Mucosa of descending colon (tissue), 3 donors: ENCODE data around the gene SUB1. TPM values are rescaled to one million over a fixed set of nuclear protein-coding genes. Genes with fewer than 3 reads are reported as not detected.
"Not testable (repeated sequence)": the region's sequence is repeated elsewhere in the genome, so short reads cannot be mapped to it uniquely, and the experiment has no call there.

Source experiments
- ATAC-seq: fragments of 200-7000 bp; cut with Tn5 transposase; one replicate; pipeline ENCODE4 v1.9.1; 2020; ENCODE audit warnings: mild to moderate bottlenecking, moderate library complexity
- DNase-seq, 3 donors: peaks; one replicate each; pipeline ENCODE4 v3.0.0-alpha.2; 2020
- H3K36me3 ChIP-seq: fragments of 200-600 bp; one replicate; pipeline ENCODE4 v1.8.0; 2021; ENCODE audit warnings: low read depth, mild to moderate bottlenecking
- H3K4me1 ChIP-seq: fragments of 200-600 bp; one replicate; pipeline ENCODE4 v1.8.0; 2021; ENCODE audit warnings: low read depth, mild to moderate bottlenecking
- H3K4me3 ChIP-seq: fragments of 200-600 bp; one replicate; pipeline ENCODE4 v1.8.0; 2021; ENCODE audit warnings: mild to moderate bottlenecking
- H3K9me3 ChIP-seq: fragments of 200-600 bp; one replicate; pipeline ENCODE4 v1.8.0; 2021; ENCODE audit warnings: mild to moderate bottlenecking
- CTCF ChIP-seq: fragments of 200-600 bp; IDR thresholded peaks from one replicate; pipeline ENCODE4 v1.8.0; 2022; ENCODE audit warnings: antibody characterized with exemption, mild to moderate bottlenecking
- intact Hi-C, 2 donors: fragments of 100-400 bp; cut with DNase I in 1 of 2; cut with micrococcal nuclease in 1 of 2; formaldehyde crosslinking; loops; one replicate each; pipeline versions ENCODE4 v1.11.0 to v1.11.1; 2022; cut with DNase I, micrococcal nuclease
- total RNA-seq, 3 donors: library from RNA; stranded (reverse); fragmentation: NEBNext Ultra II Directional in 2 of 3; extraction: Animal tissue kit (Norgen Biotek cat#: 25700) in 2 of 3; gene quantifications; one replicate each; pipeline versions ENCODE4 v1.2.1 to v1.2.4, GENCODE V29; 2021 to 2023
- donor health status: DM: no; HTN: no; CAD: no; lungs with moderate emphysema.
- donor health status: DM: no; HTN: no; CAD: no.
- donor health status: DM: no; HTN: yes; CAD: no.

SUB1 gene
- total RNA-seq, 3 donors from 2014 or later = 134 to 174 (median 156) TPM

- no peak for TF ChIP-seq CTCF
- DNase-seq (no peak), ATAC-seq (no peak)
- Histone ChIP-seq H3K4me3 (no peak overlapping the region), H3K9me3 (no peaks in the 10 kb centered on the region), H3K4me1 (no peaks in the 10 kb centered on the region), H3K36me3 (no peaks in the 10 kb centered on the region)
- intact Hi-C loops = no loop called here
Observed at GRCh38 chr5:32628049-32628844, 42.9 kb downstream of the SUB1 start.

- no peaks in the 10 kb centered on the region for H3K4me1 ChIP-seq
- H3K4me3 ChIP-seq = no peak overlapping the region
- no peaks in the 10 kb centered on the region for H3K36me3 ChIP-seq
- no peaks in the 10 kb centered on the region for H3K9me3 ChIP-seq
- TF ChIP-seq CTCF = no peak
- no peak for DNase-seq
- intact Hi-C loops = no loop called here
- no peak for ATAC-seq
Observed at GRCh38 chr5:32630867-32631491, 45.6 kb downstream of the SUB1 start.

- H3K9me3 ChIP-seq, ATAC-seq, DNase-seq, H3K36me3 ChIP-seq, H3K4me3 ChIP-seq, intact Hi-C loops, H3K4me1 ChIP-seq: not testable (repeated sequence)
Observed at GRCh38 chr5:32633017-32633416, 47.7 kb downstream of the SUB1 start.

GRCh38 chr5:32638309-32638708, 53.0 kb downstream of the SUB1 start:
- intact Hi-C loops = no loop called here
- Histone ChIP-seq H3K9me3 (no peaks in the 10 kb centered on the region), H3K4me1 (no peaks in the 10 kb centered on the region), H3K4me3 (no peak overlapping the region), H3K36me3 (no peaks in the 10 kb centered on the region)
- no peak for TF ChIP-seq CTCF
- ATAC-seq = no peak
- DNase-seq = no peak

GRCh38 chr5:32639943-32640342, 54.6 kb downstream of the SUB1 start:
- ATAC-seq (no peak), DNase-seq (no peak)
- no peak for TF ChIP-seq CTCF
- Histone ChIP-seq H3K4me3 (no peak overlapping the region), H3K9me3 (no peaks in the 10 kb centered on the region), H3K36me3 (no peaks in the 10 kb centered on the region), H3K4me1 (no peaks in the 10 kb centered on the region)
- intact Hi-C loops = no loop called here

GRCh38 chr5:32642276-32643002, 57.1 kb downstream of the SUB1 start:
- no peak for DNase-seq

More at GRCh38 chr5:32642276-32643002, 57.1 kb downstream of the SUB1 start:
- H3K36me3 ChIP-seq = no peaks in the 10 kb centered on the region
- ATAC-seq = no peak
- no peaks in the 10 kb centered on the region for H3K9me3 ChIP-seq
- TF ChIP-seq CTCF = no peak
- intact Hi-C loops = no loop called here
- no peaks in the 10 kb centered on the region for H3K4me1 ChIP-seq
- no peak overlapping the region for H3K4me3 ChIP-seq
